IPS-11a (cell line): Measurements from ENCODE around the gene PDE11A.

Experiments
- H3K4me3 ChIP-seq: one replicate; pipeline ENCODE4 v1.5.1; 2013; ENCODE audit warnings: low read depth, low read length, control low read depth

PDE11A gene

DNA sequence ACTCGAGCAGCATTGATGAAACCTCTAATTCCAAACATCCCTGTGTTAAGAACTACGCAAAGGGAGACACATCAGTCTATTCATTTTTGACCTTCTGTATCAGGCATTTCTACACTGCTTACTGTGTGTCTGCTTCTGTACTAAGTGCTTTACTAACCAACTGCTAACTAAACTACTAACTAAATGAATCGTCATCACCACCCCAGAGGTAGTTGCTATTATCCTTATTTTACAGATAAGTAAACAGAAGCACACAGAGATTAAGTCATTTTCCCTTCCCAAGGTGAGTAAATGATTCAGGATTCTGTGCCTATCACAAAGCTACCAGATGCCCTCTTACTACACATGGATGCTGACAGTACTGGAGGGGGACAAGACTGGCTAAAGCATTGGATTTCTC lies 395.9 kb downstream of the PDE11A start:
- H3K4me3 ChIP-seq = no peak overlapping the region

DNA sequence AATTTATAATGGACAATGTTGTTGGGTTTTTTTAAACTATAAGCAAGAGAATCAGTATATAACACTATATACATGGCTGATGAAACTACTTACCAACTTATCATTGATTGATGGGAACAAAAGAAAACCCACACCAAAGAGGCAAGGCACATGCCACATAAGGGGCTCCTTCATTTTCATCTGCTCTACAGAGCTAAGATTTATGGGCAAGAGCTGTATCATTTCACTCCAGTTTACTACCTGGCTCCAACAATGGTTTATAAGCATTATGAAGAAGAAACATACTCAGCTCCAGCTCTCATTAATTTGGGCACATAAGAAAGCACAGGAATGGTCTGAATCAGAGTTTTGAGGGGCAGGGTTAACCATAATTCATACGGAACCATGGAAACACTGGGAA lies 396.8 kb downstream of the PDE11A start:
- no peak overlapping the region for H3K4me3 ChIP-seq

DNA sequence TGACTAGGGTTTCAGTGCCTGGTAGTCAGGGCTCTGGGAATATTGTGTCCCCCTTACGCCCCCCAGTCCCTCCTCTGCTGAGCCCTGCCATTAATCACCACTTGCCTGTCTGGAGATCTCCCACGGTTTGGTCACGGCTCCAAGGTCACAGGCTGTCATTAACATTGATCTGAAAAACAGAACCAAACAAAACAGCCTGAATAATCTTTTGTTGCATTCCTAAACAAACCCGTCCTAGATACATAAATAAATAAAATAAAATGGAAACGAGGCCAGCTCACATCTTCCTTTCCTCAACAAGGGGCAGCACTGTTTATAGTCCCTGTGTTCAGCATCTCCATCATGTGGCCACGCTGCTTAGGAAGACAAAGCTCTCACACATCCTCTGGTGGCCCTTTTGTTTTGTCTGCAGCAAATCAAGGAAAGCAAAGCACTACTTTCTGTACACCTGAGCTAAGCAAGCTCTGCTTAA lies 397.2 kb downstream of the PDE11A start:
- no peak overlapping the region for H3K4me3 ChIP-seq

DNA sequence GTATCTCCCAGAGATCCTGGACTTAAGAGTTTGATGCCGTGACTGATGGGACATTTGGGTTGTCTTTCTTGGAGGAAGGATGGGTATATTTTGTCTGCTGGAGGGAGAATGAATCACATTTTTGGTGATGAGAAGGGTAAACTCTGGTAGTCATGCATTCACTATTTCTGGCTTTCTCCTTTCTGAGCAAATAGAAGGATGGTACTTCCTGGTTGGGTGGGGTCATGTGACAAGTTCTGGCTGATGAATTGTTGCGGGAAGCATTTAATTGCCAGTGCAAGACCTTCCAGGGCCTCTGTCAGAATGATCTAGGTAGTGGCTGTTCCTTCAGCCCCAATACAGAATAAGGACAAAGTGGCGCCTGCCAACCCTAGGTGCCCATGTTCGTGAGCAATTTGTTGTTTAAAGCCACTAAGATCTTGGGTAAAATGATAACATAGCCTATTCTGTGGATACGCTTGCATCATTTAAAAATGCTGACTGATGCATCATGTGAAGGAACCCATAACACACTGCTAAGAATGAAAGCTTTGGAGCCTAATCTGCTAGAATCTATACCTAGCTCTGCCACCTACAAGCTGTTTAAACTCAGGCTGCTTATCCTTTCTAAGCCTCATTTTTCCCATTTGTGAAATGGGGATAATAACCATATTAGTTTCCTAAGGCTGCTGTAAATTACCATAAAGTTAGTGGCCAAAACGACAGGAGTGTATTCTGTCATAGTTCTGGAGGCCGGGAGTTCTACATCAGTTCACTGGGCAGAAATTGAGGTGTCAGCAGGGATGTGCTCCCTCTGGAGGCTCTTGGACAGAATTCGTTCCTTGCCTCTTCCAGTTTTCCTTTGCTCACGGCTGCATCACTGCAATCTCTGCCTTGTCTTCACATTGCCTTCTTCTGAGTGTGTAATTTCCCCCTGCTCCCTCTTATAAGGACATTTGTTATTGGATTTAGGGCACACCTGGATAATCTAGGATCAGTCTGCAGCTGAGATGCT lies 398.7 kb downstream of the PDE11A start:
- H3K4me3 ChIP-seq = no peak overlapping the region

DNA sequence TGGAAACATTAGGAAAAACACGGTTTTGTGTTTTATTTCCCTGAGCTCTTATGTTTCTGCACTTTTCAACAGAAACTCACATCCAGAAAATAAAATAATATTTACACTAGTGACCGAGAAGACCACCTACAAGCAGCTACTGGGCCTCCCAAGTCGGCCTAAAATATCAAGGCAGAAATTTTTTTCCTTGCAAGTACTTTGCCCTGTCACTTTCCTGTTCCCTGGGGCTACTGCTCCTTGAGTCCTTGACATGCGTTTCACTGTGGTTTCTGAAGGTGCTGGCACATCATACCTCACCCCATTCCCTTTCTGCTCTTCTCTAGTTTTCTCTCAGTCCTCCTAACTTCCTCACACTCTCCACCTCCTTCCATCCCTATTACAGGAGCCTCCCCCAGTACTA lies 400.9 kb downstream of the PDE11A start:
- no peak overlapping the region for H3K4me3 ChIP-seq

DNA sequence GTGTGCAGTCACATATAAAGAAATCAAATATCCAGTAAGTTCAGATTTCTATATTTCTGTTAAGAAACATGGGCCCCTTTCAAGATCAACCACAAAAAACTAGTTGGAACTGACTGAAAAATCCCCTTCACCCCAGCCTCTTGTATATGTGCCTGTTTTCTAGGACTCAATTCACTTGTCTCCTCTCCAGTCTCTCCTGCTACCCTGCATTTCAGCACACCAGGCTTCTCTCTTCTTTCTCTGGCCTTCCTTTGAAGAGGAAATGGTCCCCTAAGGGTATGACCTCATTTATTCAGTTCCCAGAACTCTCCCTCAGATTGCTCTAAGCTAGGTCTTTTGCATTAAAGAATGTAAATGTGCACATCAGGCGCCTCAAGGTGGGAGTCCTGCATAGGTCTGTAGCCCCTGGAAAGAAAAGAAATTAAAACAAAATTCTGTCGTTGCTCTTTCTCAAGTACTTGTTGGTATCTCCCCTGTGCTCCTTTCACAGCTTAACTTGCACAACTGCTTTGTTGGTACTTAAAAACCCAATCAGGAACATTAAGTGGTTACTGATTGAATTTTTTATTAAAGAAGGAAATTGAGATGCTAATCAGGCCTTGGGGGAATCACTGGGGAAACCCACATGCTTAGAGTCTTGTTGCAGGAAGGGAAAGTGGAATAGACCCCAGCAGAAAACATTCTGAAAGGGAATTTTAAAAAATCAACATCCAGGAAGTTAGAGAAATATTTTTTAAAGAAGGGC lies 401.6 kb downstream of the PDE11A start:
- no peak overlapping the region for H3K4me3 ChIP-seq

DNA sequence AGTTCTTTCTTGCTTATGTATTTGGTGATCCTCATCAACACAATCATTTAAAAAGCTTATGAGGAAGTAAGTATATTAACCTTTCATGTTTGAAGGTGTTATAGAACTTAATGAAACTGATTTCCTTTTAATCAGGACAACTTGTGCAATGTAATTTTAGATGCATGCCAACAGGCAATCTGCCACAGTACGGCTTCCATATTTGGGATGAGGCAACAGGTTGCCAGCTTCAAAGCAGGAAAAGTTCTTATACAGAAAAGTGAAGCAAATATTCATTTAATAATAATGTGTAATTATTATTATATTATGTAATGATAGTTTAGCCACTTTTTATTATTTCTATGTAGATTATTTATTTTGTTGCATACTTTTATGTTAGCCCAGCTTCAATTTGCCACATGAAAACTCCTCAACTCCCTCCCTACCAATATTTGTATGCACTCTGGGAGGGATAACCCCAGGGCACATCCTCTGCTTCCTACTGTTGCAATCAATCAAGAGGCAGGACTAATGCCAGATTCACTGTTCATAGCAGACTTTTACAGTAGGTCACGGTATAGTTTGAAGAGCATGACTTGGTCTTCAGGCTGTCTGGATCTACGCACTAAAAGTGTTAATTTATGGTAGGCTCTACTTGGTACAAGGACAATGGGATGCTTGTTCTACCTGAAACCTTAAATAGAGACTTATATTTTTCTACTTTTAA lies 402.8 kb downstream of the PDE11A start:
- no peak overlapping the region for H3K4me3 ChIP-seq

DNA sequence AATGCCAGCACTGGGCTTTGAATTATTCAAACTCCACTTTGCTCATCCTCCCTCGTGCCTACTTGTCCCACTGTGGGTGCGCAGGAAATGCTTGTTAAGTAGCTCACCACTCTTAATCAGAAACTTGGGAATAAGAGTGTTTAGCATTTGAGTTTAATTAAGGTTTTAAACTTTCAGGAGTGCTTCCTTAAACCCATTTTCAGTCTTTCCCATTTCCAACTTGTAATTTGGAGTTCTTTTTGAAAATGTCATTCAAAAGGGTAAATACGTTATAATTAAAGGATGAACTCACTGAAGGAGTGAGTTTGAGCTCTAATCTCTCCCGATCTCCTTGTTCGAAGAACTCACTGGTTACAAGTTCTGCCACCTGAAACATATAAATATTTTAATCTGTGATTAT lies 403.4 kb downstream of the PDE11A start:
- no peak overlapping the region for H3K4me3 ChIP-seq

DNA sequence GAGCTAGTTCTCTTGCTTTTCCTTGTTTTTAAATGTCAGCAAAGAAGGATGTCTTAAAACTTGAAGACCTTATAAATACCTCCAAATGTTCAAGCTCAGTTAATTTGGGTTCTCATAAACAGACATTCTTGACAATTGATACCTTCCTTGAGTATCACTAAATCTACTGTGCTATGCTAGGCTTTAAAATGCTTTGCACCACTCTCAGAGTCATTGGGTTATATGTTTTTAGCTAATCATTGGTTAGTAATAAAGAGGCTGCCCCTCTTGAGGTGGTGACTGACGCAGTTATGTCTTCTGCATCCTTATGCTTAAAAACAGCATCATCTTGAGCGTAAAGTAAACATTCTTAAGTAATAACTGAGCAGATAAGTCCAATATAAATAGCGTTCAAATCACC lies 404.0 kb downstream of the PDE11A start:
- H3K4me3 ChIP-seq = no peak overlapping the region

DNA sequence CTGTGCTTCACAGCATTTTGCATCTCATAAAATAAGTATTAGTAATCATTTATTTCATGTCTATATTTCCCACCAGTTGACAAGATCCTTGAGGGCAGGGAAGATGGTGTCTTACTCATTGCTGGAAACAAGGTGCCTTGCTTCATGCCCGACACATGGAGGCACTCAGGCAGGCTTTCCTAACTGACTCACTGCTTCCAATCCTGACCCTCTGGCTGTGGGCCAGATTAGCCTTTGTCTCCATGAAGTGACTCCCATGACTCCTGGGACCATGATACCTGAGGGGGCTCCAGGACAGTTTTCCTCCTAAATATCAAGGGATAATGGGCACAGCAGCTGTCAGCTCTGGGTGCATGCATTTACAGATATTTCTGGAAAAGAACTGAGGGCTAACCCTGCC lies 405.0 kb downstream of the PDE11A start:
- H3K4me3 ChIP-seq = no peak overlapping the region

DNA sequence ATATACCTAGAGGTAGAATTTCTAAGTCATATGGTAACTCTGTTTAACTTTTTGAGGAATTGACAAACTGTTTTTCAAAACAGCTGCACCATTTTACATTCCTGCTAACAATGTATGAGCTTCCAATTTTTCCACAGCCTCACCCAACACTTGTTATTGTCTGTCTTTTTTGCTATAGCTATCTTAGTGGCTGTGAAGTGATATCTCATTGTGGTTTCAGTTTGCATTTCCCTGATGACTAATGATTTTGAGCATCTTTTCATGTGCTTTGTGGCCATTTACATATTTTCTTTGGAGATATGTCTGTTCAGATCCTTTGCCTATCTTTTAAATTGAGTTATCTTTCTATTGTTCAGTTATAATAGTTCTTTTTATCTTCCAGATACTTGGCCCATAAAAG lies 406.2 kb downstream of the PDE11A start:
- no peak overlapping the region for H3K4me3 ChIP-seq

DNA sequence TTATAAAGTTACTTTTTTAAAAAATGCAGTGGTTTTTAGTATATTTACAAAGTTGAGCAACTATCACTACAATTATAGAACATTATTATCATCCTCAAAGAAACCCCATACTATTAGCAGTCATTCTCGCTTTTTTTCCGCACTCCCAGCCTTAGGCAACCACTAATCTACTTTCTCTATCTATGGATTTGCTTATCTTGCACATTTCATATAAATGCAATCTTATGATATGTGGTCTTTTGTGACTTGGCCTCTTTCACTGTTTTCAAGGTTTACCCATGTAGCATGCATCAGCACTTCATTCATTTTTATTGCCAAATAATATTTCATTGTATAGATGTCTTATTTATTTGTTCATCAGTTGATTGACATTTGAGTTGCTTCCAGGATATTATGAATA lies 406.6 kb downstream of the PDE11A start:
- H3K4me3 ChIP-seq = no peak overlapping the region

DNA sequence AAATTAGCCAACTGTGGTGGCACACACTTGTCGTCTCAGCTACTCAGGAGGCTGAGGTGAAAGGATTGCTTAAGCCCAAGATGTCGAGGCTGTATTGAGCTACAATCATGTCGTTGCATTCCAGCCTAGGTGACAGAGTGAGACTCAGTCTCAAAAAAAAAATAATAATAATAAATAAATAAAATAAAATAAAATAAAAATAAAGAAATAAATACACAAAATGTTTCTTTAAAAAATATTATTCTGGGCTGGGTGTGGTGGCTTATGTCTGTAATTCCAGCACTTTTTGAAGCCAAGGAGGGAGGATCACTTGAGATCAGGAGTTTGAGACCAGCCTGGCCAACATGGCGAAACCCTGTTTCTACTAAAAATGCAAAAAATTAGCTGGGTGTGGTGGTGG lies 407.2 kb downstream of the PDE11A start:
- H3K4me3 ChIP-seq = no peak overlapping the region

DNA sequence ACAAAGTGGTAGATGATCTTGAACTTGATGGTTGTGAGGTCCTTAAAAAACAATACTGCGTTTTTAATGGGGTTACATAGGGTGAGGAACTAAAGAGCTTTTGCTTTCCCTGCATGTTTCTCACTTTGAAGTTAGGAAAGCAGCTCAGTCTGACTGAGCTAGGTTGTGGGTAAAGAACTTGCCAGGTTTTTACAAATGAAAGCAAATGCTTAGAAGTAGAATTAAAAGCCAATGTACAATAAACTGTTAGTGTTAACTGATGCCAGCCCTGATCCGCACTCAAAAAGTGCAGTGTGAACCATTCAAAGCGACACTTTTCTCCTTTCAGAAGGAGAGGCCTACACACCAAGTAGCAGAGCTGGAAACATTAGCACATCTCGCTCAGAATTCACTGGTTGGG lies 409.7 kb downstream of the PDE11A start:
- no peak overlapping the region for H3K4me3 ChIP-seq

DNA sequence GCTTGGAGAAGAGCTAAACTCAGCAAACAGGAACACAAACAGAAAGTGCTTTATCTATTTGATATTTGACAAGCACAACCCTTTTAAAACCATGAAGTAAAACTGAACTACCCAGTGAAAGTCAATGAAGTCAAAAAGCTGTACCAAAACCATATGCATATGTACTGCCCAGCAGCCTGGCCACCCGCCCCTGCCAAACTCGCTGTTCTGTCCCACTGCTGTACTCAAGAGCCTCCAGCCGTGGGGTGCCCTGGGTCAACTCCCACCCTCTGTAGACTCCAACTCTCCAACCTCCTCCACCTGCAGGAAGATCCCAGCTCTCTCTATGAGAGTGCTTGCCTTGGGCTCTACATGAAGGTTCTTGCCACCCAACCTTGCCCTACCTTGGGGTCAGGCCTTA lies 411.8 kb downstream of the PDE11A start:
- no peak overlapping the region for H3K4me3 ChIP-seq

DNA sequence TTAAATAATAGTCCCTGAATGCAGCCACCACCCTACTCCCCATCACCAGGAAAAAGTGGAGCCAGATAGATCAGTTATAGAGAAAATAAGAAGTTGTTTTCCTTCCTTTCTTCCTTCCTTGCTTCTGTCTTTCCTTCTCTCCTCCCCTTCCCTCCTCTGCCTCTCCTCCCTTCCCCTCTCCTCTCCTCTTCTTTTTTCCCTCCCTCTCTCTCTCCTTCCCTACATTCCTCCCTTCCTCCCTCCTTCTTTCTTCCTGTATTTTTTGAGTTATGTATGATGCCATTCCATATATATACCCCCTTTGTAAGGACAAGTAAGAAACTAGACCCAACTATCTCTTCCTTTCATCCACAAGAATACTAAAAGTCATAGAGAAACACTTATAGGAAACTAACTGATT lies 414.3 kb downstream of the PDE11A start:
- H3K4me3 ChIP-seq = no peak overlapping the region

DNA sequence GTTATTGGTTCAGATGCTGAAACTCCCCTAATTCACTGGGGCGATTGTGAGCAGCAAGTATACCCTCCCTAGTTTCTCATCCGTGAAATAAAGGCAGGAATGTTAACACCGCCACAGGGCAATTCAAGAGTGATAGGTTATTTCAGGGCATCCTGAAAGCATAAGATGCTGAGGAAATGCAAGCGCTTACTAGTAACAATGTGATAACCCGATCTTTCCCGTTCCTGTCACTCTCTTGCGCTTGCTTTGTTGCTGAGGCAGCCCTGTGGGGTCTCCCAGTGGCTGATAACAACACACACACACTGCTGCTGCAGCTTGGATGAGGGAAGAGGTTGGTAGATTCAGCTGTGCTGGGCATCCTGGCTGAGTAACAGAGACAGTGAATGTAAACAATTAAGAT lies 420.7 kb downstream of the PDE11A start:
- no peak overlapping the region for H3K4me3 ChIP-seq

DNA sequence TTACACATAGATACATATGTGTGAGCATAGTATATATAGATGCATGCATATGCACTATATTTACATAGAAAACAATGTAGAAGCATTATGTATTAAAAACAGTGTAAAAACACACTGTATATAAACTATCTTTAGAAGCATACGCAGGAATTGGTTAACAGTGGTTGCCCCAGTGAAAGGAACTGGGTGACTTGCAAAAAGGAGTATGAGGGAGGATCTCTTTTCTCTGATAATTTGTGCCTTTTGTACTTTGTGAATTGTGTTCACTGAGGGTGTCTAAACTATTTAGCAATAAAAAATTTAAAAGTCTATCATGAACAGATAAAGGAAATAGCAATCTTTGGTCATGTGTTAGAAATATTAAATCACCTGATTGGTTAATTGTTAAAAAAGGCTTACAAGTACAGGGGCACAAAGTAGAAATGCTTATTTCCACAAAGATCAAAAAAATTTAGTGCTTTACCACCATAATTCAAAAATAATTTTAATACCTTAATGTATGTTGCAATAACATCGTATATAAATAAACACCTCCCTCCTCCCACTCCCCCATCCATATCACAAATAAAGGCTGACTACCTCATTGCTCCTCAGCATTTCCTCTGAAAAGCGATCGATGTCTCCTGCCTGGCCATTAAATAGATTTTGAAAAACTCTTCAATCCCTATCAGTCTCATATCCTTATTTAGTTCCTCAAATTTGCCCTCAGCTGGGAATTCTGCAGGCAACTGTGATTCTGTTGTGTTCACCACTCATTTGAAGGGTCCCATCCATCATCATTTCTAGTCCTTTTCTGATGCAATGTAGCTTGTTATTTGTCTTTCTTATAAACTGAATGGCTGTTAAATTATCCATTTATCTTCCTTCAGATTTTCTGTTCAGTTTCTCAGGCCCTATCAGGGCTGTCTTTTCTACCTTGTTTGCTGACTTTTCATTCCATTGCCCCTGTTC lies 422.7 kb downstream of the PDE11A start:
- no peak overlapping the region for H3K4me3 ChIP-seq

DNA sequence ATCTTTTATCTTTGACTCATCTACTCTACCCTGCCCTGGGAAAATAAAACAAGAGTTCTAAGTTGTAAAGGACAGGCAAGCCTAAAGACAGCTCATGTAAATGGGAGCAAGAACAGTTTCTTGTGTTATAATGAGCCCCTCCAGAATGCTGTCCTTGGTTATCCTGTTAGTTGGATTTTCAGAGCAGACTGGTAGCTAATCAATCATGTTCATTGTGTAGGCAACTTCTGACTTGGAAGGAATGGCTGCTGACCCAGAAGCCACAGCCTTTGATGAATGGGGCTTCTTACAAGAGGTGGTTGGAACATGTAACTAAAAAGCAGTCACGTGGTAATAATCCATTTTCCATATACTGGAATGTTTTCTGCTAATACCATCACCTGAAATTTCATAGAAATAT lies 425.8 kb downstream of the PDE11A start:
- H3K4me3 ChIP-seq = no peak overlapping the region

DNA sequence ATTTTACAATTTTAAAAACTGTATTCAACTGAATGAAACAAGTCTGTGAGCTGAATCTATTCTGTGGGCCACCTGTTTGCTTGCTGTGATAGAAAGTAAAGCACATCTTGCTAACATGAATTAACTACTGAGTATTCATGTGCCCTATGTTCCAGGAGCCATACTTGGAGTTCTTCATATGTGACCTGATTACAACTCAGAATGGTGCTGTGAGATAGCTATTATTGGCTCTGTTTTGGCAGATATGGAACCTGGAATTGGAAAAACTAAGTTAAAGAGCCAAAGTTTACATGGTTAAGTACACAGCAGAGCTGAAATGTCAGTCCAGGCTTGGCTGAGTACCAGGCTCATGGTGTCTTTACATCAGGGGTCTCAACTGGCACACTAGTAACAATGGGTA lies 426.3 kb downstream of the PDE11A start:
- H3K4me3 ChIP-seq = no peak overlapping the region
